Activated CD4-positive, alpha-beta T cell treated with anti-CD3 and anti-CD28 coated beads for 48 hours (primary cell): Measurements from ENCODE around the gene PDRG1.

Source experiments
- DNase-seq: peaks from one replicate; pipeline ENCODE4 v3.0.0-alpha.2; 2020

PDRG1 gene

DNA sequence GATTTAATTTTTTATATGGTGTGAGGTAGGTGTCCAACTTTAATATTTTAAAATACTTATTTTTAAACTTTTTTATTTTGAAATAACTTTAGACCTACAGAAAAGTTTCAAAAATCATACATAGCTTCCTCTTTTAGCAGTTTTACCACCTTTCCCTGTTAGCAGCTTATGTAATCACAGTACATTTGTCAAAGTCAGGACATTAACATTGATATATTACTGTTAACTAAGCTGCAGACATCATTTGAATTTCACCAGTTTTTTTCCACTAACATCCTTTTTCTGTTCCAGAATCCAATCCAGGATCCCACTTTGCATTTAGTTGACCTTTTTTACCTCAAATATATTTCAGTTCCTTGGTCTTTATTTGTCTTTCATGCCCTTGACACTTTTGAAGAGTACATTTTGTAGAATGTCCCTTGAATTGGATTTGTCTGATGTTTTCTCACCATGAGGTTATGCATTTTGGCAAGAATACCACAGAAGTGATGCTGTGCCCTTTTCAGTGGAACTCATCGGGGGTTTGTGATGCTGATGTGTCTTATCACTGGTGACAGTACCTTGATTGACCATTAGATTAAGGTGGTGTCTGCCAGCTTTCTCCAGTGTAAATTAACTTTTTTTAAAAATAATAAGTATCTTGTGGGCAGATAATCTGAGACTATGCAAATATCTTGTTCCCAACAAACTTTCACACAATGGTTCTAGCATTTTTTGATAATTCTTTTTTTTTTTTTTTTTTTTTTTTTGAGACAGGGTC, 48.0 kb downstream of the PDRG1 start:
- DNase-seq = no peak

DNA sequence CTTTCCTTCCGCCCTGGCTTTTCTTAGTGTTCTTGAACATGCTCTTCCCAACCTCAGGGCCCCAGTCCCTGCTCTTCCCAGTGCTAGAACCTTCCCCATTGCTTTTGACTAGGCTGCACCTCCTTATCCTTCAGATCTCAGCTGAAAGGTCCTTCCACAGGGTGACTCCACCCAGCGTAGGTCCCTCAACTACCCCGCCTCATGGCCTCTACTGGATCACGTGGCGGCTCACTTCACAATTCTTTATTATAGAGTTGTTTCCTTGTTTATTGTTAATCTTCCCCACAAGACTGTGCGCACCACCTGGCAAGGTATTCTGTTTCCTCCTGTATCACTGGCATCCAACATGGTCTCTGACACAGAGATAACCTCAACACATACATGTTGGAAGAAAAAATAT, 50.2 kb downstream of the PDRG1 start:
- DNase-seq = no peak

DNA sequence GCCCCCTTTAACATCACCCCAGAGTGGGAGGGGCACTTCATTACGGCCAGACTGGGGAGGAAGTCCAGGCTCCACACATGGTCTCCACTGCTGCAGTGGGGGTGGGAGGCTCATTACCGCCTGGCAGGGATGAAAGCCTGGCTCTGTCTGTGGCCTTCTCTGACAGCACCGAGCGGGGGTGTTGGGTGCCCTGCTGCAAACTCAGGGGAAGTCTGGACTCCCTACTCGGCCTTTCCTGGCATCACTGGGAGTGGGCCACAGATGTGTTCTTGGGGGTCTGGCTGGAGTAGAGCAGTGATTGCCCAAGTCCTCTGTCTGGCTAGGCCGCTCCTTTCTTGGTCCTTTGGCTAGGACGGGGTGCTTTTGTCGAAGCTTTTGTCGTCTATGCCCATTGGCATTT, 54.3 kb downstream of the PDRG1 start:
- no peak for DNase-seq

DNA sequence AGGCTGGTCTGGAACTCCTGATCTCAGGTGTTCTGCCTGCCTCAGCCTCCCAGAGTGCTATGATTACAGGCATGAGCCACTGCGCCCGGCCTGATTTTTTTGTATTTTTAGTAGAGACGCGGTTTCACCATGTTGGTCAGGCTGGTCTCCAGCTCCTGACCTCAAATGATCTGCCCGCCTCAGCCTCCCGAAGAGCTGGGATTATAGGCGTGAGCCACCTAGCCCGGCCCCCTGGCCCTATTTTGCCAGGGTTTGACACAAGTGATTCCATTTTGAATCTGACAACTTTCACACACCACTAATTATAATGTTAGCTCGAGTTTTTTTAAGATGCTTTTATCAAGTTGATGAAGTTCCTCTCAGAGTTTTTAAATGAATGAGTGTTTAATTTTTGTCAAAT, 55.8 kb downstream of the PDRG1 start:
- DNase-seq = no peak

DNA sequence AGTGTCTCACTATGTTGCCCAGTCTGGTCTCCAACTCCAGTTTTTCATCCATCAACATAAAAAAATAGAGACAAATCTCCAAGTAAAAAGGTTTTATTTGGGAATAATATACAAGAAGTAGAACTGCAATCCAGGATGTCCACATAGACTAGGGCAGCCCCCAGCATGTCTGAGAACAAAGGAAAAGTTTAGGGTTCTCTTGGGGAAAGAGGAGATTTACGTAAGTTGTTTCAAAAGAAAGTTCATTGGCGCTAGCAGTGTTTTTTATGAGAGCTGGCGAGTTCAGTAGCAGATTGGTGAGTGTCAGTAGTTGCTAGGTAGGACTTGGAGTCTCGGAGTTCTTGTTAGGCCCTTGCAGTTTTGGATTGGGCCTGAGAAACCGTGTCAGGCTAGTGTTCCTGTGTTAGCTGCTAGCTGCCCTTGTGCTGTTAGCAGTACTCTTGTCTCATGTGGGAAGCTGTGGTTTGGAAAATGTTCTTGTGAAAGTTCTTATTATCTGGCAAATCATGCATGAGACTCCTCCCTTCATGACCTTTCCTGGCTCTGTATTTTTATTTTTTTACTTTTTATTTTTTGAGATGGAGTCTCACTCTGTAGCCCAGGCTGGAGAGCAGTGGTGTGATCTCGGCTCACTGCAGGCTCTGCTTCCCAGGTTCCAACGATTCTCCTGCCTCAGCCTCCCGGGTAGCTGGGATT, 56.7 kb downstream of the PDRG1 start:
- no peak for DNase-seq
